Neural cell (in vitro differentiated cells): ENCODE results near the gene ZBTB21. TPM values are rescaled to one million over a fixed set of nuclear protein-coding genes. Genes with fewer than 3 reads are reported as not detected.

Source experiments
- H2AFZ ChIP-seq: fragments of 200-600, 300-800 bp; sonication (generic), shearing (Covaris generic); 2 replicates; pipeline ENCODE4 v1.6.0; 2014; ENCODE audit warnings: low read depth, mild to moderate bottlenecking, antibody characterized with exemption, low read length, moderate library complexity
- H3F3A ChIP-seq: fragments of 200-600 bp; shearing (Covaris generic); 2 replicates; pipeline ENCODE4 v1.6.1; 2016; ENCODE audit warnings: mild to moderate bottlenecking, moderate library complexity, mixed read lengths, antibody characterized with exemption, low read length; ENCODE audit not compliant: insufficient read depth, poor library complexity, severe bottlenecking
- H3K27ac ChIP-seq: fragments of 200-600, 300-800 bp; sonication (generic), shearing (Covaris generic); 2 replicates; pipeline ENCODE4 v1.5.1; 2014; ENCODE audit warnings: mild to moderate bottlenecking, low read length, moderate library complexity
- H3K27me3 ChIP-seq: fragments of 300-800, 200-600 bp; sonication (generic), shearing (Covaris generic); 2 replicates; pipeline ENCODE4 v1.6.0; 2014; ENCODE audit warnings: mild to moderate bottlenecking, low read depth, low read length, moderate library complexity; ENCODE audit not compliant: insufficient read depth
- H3K36me3 ChIP-seq: fragments of 300-800, 200-600 bp; sonication (generic), shearing (Covaris generic); 2 replicates; pipeline ENCODE4 v1.5.1; 2014; ENCODE audit warnings: mild to moderate bottlenecking, antibody characterized with exemption, low read length, moderate library complexity; ENCODE audit not compliant: insufficient read depth
- H3K4me2 ChIP-seq: fragments of 300-800, 200-600 bp; sonication (generic), shearing (Covaris generic); 2 replicates; pipeline ENCODE4 v1.6.0; 2014; ENCODE audit warnings: mild to moderate bottlenecking, low read length
- H3K4me3 ChIP-seq: fragments of 300-800, 200-600 bp; sonication (generic), shearing (Covaris generic); 2 replicates; pipeline ENCODE4 v1.5.1; 2014; ENCODE audit warnings: mild to moderate bottlenecking, low read length, moderate library complexity
- H3K79me2 ChIP-seq: fragments of 200-600 bp; shearing (Covaris generic); replicated peaks from 2 replicates; pipeline ENCODE4 v1.6.0; 2014; ENCODE audit warnings: mild to moderate bottlenecking, low read length, moderate library complexity; ENCODE audit not compliant: insufficient read depth
- H3K9ac ChIP-seq: fragments of 300-800, 200-600 bp; sonication (generic), shearing (Covaris generic); 2 replicates; pipeline ENCODE4 v1.6.1; 2016; ENCODE audit warnings: mild to moderate bottlenecking, low read length, mixed read lengths
- H3K9me2 ChIP-seq: fragments of 200-600 bp; shearing (Covaris generic); 2 replicates; pipeline ENCODE4 v1.6.1; 2016; ENCODE audit warnings: mild to moderate bottlenecking, low read length, mixed read lengths; ENCODE audit not compliant: insufficient read depth
- H3K9me3 ChIP-seq: fragments of 200-600, 300-800 bp; sonication (generic), shearing (Covaris generic); 2 replicates; pipeline ENCODE4 v1.6.1; 2016; ENCODE audit warnings: mild to moderate bottlenecking, mixed run types, low read length, moderate library complexity, mixed read lengths
- H4K20me1 ChIP-seq: fragments of 200-600 bp; shearing (Covaris generic); 2 replicates; pipeline ENCODE4 v1.6.1; 2016; ENCODE audit warnings: mild to moderate bottlenecking, mixed run types; ENCODE audit not compliant: insufficient read depth
- EP300 ChIP-seq: fragments of 450-650 bp; conservative IDR thresholded peaks from 2 replicates; pipeline ENCODE4 v1.6.1; 2014; ENCODE audit warnings: antibody characterized with exemption, mild to moderate bottlenecking, moderate library complexity; ENCODE audit not compliant: poor library complexity, severe bottlenecking
- EZH2 ChIP-seq: fragments of 200-600, 300-800 bp; shearing (Covaris generic), sonication (generic); IDR thresholded peaks from 2 replicates; pipeline ENCODE4 v1.6.1; 2014; ENCODE audit warnings: antibody characterized with exemption, low read length, borderline replicate concordance, mild to moderate bottlenecking; ENCODE audit not compliant: insufficient read depth, poor library complexity, severe bottlenecking
- MXI1 ChIP-seq: fragments of 450-650 bp; conservative IDR thresholded peaks from 2 replicates; pipeline ENCODE4 v1.6.1; 2014; ENCODE audit warnings: antibody characterized with exemption, mild to moderate bottlenecking; ENCODE audit not compliant: poor library complexity, severe bottlenecking
- POLR2AphosphoS5 ChIP-seq: IDR thresholded peaks from 2 replicates; pipeline ENCODE4 v1.6.1; 2012
- RAD21 ChIP-seq: fragments of 450-650 bp; conservative IDR thresholded peaks from 2 replicates; pipeline ENCODE4 v1.6.1; 2014; ENCODE audit warnings: antibody characterized with exemption, mild to moderate bottlenecking, moderate library complexity
- SMC3 ChIP-seq: fragments of 450-650 bp; conservative IDR thresholded peaks from 2 replicates; pipeline ENCODE4 v1.6.1; 2014; ENCODE audit warnings: antibody characterized with exemption, mild to moderate bottlenecking, moderate library complexity; ENCODE audit not compliant: poor library complexity
- TAF1 ChIP-seq: IDR thresholded peaks from 2 replicates; pipeline ENCODE4 v1.6.1; 2012; ENCODE audit warnings: low read depth
- polyA plus RNA-seq: library from polyadenylated mRNA; depleted of rRNA; stranded (reverse); fragments of >200 nt; gene quantifications from 2 replicates; pipeline ENCODE4 v1.2.3, GENCODE V29; 2014
- TF ChIP-seq, protein P1 (sequence below): fragments of 450-650 bp; IDR thresholded peaks from 2 replicates; pipeline ENCODE4 v1.5.1; 2014; ENCODE audit warnings: antibody characterized with exemption, mild to moderate bottlenecking, moderate library complexity; ENCODE audit not compliant: poor library complexity, severe bottlenecking
- TF ChIP-seq, protein P2 (sequence below): IDR thresholded peaks from 2 replicates; pipeline ENCODE4 v1.6.1; 2012; ENCODE audit warnings: borderline replicate concordance

ZBTB21 gene
- polyA plus RNA-seq, 1 donor from 2014 or later: 8.0 TPM

DNA sequence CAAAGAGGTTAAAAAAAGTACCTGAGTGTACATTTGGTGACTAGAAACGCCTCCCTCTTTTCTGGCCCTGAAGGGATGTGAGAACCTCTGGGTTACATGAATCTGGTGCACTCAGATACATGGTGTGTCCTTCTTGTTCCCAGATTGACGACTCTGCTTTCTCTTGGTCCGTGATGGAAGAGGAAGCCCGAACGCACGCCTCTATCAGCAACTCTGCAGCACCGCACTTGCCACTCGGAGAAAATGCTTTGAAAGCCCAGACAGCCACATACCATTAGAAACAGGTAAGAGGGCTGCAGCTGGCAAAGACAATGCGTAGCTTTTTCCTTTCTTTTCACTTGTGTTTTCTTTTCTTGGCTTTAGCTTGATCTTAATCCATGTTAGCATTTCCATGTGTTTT is 21.1 kb upstream of the ZBTB21 start:
- Histone ChIP-seq H3F3A (no peaks in the 10 kb centered on the region), H3K79me2 (no peaks in the 10 kb centered on the region), H3K9ac (no peak overlapping the region)

DNA sequence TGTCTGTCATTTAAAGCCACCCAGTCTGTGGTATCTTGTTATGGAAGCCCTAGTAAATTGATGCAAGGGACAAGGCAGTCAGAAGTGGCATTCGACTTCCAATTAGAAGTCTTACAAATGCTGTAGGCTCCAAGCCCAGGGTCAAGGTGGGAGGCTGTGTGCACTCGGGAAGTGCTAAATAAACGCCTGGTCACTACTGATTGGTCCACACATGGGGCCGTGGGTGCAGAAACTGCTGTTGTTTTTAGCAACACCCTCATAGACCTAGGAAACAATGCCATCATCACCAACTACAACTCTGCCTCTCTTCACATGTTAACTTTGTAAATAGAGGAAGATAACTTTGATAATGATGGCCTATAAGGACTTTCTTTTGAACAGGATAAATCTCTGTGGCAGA is 20.2 kb upstream of the ZBTB21 start:
- no peak overlapping the region for H3K4me3 ChIP-seq

More for the DNA sequence above, 21.1 kb upstream of the ZBTB21 start:
- Histone ChIP-seq H3K36me3 (no peaks in the 10 kb centered on the region), H4K20me1 (no peaks in the 10 kb centered on the region), H3K9me2 (no peaks in the 10 kb centered on the region), H2AFZ (no peak overlapping the region), H3K27ac (no peak overlapping the region), H3K27me3 (no peaks in the 10 kb centered on the region), H3K4me3 (no peak overlapping the region), H3K9me3 (no peaks in the 10 kb centered on the region), H3K4me2 (no peak overlapping the region)
- no peak for TF ChIP-seq RAD21
- TF ChIP-seq, protein P1, sequence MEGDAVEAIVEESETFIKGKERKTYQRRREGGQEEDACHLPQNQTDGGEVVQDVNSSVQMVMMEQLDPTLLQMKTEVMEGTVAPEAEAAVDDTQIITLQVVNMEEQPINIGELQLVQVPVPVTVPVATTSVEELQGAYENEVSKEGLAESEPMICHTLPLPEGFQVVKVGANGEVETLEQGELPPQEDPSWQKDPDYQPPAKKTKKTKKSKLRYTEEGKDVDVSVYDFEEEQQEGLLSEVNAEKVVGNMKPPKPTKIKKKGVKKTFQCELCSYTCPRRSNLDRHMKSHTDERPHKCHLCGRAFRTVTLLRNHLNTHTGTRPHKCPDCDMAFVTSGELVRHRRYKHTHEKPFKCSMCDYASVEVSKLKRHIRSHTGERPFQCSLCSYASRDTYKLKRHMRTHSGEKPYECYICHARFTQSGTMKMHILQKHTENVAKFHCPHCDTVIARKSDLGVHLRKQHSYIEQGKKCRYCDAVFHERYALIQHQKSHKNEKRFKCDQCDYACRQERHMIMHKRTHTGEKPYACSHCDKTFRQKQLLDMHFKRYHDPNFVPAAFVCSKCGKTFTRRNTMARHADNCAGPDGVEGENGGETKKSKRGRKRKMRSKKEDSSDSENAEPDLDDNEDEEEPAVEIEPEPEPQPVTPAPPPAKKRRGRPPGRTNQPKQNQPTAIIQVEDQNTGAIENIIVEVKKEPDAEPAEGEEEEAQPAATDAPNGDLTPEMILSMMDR: no peak
- TF ChIP-seq EP300: no peak
- TF ChIP-seq, protein P2, sequence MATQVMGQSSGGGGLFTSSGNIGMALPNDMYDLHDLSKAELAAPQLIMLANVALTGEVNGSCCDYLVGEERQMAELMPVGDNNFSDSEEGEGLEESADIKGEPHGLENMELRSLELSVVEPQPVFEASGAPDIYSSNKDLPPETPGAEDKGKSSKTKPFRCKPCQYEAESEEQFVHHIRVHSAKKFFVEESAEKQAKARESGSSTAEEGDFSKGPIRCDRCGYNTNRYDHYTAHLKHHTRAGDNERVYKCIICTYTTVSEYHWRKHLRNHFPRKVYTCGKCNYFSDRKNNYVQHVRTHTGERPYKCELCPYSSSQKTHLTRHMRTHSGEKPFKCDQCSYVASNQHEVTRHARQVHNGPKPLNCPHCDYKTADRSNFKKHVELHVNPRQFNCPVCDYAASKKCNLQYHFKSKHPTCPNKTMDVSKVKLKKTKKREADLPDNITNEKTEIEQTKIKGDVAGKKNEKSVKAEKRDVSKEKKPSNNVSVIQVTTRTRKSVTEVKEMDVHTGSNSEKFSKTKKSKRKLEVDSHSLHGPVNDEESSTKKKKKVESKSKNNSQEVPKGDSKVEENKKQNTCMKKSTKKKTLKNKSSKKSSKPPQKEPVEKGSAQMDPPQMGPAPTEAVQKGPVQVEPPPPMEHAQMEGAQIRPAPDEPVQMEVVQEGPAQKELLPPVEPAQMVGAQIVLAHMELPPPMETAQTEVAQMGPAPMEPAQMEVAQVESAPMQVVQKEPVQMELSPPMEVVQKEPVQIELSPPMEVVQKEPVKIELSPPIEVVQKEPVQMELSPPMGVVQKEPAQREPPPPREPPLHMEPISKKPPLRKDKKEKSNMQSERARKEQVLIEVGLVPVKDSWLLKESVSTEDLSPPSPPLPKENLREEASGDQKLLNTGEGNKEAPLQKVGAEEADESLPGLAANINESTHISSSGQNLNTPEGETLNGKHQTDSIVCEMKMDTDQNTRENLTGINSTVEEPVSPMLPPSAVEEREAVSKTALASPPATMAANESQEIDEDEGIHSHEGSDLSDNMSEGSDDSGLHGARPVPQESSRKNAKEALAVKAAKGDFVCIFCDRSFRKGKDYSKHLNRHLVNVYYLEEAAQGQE: no peak
- no peak for TF ChIP-seq EZH2
- no peak for TF ChIP-seq SMC3
- TF ChIP-seq POLR2AphosphoS5: no peak
- no peak for TF ChIP-seq MXI1
- TF ChIP-seq TAF1: no peak

More for the DNA sequence above, 20.2 kb upstream of the ZBTB21 start:
- no peaks in the 10 kb centered on the region for H4K20me1 ChIP-seq
- H3K9me2 ChIP-seq: no peaks in the 10 kb centered on the region
- no peaks in the 10 kb centered on the region for H3F3A ChIP-seq
- H3K27me3 ChIP-seq: no peaks in the 10 kb centered on the region
- H3K4me2 ChIP-seq: no peak overlapping the region
- no peaks in the 10 kb centered on the region for H3K36me3 ChIP-seq
- H3K79me2 ChIP-seq: no peaks in the 10 kb centered on the region
- no peaks in the 10 kb centered on the region for H3K9me3 ChIP-seq
- H3K9ac ChIP-seq: no peak overlapping the region
- H3K27ac ChIP-seq: no peak overlapping the region
- TF ChIP-seq, protein P2: no peak
- no peak for TF ChIP-seq SMC3
- no peak for TF ChIP-seq TAF1
- no peak for TF ChIP-seq RAD21
- no peak for TF ChIP-seq MXI1
- TF ChIP-seq POLR2AphosphoS5: no peak
- TF ChIP-seq, protein P1: no peak
- TF ChIP-seq EP300: no peak
- TF ChIP-seq EZH2: no peak
- H2AFZ ChIP-seq: no peak overlapping the region
